Measurements from ENCODE around the gene ADRM1. TPM values are rescaled to one million over a fixed set of nuclear protein-coding genes. Genes with fewer than 3 reads are reported as not detected.

ADRM1 gene
- total RNA-seq, 1 experiment from 2014 or later, result 53.5 TPM

DNA sequence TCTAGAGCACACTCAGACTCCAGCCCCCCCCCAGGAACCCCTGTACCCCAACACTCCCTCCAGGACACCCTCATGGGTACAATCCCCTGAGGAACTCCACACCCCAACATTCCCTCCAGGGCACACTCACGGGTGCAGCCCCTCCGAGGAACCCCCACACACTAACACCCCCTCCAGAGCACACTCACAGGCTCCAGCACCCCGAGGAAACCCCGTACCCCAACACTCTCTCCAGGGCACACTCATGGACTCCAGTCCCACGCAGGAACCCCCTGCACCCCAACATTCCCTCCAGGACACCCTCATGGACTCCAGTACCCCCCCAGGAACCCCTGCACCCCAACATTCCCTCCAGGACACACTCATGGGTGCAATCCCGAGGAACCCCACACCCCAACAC is 32.7 kb downstream of the ADRM1 start:
- Histone ChIP-seq H3K27me3 (ENCODE audit: low read length) (no peaks in the 10 kb centered on the region), H3K4me3 (ENCODE audit: low read length) (no peak overlapping the region), H3K27ac (ENCODE audit: low read length) (no peak overlapping the region), H3K9me2 (replicated peaks; ENCODE audit: insufficient read depth, low read length) (no peaks in the 10 kb centered on the region), H3K4me1 (ENCODE audit: low read length) (peaks cover 23% of the 10 kb centered on the region), H4K20me1 (ENCODE audit: insufficient read depth, low read depth, low read length) (peaks cover 5% of the 10 kb centered on the region; the same call in 1 of the 2 replicates), H3K9ac (ENCODE audit: low read length) (no peak overlapping the region), H3K36me3 (ENCODE audit: insufficient read depth, low read length) (no peaks in the 10 kb centered on the region), H3K4me2 (ENCODE audit: low read depth, low read length, poor library complexity, severe bottlenecking) (no peak overlapping the region), H3K9me3 (ENCODE audit: low read length) (no peaks in the 10 kb centered on the region), H2AFZ (ENCODE audit: low read length) (no peak overlapping the region), H3K79me2 (ENCODE audit: low read length) (no peaks in the 10 kb centered on the region)
- no peak for DNase-seq

DNA sequence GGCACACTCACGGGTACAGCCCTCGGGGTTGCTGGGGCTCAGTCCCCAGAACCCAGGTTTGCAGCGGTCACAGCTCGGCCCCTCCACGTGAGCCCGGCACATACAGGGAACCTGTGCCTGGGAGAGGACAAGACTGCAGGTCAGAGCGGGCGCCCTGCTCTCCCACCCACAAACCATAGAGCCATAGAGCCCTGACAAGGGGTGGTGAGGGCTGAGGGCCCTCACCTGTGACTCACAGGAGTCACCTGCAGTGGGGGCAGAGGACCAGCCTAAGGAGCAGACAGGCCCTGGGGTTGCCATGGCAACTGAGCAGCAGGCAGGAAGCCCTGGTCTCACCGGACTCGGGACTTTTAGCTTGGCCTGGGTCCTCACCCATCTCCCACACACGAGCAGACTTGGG is 33.5 kb downstream of the ADRM1 start:
- Histone ChIP-seq H3K9ac (ENCODE audit: low read length) (no peak overlapping the region), H3K4me3 (ENCODE audit: low read length) (no peak overlapping the region), H3K27me3 (ENCODE audit: low read length) (no peaks in the 10 kb centered on the region)

DNA sequence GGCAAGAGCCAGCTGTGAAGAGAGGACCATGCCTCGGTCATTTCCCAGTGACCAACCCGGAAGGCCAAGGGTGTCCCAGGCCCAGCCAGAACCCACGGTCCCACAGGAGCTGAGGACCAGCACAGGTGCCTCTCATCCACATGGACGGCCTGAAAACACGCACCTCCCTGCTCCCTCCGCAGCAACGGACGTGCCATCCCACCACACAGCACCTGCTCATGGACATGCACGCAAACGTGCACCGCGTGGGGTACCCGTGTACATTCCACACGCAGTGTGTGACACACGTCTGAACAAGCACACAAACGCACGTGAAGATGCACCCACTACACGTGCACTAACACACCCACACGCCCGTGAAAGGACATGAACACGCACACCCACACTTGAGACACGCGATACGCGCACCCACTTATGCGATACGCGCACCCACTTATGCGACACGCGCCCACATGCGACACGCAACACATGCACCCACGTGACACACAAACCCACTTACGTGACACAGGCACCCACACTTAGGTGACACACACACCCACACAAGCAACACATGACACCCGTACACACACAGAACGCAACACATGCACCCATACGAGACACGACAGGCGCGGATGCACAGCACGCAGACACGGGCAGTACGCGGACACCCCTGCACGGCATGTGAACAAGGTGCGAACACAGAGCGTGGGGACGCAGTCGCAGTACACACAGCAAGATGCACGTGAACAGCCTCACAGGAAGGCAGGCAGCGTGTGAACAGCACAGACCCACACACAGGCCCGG is 34.2 kb downstream of the ADRM1 start:
- peaks cover 5% of the 10 kb centered on the region; the same call in 1 of the 2 replicates for H4K20me1 ChIP-seq (ENCODE audit: insufficient read depth, low read depth, low read length)
- H3K4me3 ChIP-seq (ENCODE audit: low read length), result no peak overlapping the region

More for the DNA sequence above, 33.5 kb downstream of the ADRM1 start:
- Histone ChIP-seq H3K27ac (ENCODE audit: low read length) (no peak overlapping the region), H3K36me3 (ENCODE audit: insufficient read depth, low read length) (no peaks in the 10 kb centered on the region), H3K4me2 (ENCODE audit: low read depth, low read length, poor library complexity, severe bottlenecking) (no peak overlapping the region), H3K79me2 (ENCODE audit: low read length) (no peaks in the 10 kb centered on the region), H4K20me1 (ENCODE audit: insufficient read depth, low read depth, low read length) (peaks cover 5% of the 10 kb centered on the region; the same call in 1 of the 2 replicates), H3K9me2 (replicated peaks; ENCODE audit: insufficient read depth, low read length) (no peaks in the 10 kb centered on the region), H3K4me1 (ENCODE audit: low read length) (peaks cover 23% of the 10 kb centered on the region), H3K9me3 (ENCODE audit: low read length) (no peaks in the 10 kb centered on the region), H2AFZ (ENCODE audit: low read length) (no peak overlapping the region)
- no peak for DNase-seq

DNA sequence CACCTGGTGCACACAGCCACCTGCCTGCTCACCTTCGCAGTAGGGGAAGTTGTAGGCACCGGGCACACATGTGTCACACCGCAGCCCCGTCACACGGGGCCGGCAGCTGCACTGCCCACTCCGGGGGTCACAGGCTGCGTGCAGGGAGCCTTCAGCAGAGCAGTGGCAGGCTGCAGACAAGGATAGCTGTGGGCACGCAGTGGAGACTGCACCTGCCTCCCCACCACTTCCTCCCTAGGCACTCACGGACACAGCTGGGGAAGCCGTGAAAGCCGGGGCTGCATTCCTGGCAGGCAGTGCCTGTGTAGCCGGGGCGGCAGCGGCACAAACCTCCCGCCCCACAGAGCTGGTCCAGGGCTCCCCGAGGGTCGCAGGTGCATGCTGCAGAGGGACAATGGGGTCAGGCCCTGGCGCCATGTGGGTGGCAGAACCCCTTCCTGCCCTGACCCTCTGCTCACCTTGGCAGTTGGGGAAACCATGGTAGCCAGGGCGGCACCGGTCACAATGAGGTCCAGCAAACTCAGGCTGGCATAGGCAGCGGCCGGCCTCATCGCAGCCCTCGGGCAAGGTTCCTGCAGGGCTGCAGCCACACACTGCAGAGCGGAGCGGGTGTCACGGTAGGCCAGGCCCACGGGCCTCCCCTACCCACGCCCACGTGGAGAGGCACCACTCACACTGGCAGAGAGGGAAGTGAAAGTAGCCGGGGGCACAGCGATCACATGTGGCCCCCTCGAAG is 34.9 kb downstream of the ADRM1 start:
- no peaks in the 10 kb centered on the region for H3K9me3 ChIP-seq (ENCODE audit: low read length)
- no peaks in the 10 kb centered on the region for H3K9me2 ChIP-seq (replicated peaks; ENCODE audit: insufficient read depth, low read length)
- H3K79me2 ChIP-seq (ENCODE audit: low read length), result no peaks in the 10 kb centered on the region
- no peaks in the 10 kb centered on the region for H3K36me3 ChIP-seq (ENCODE audit: insufficient read depth, low read length)
- no peak overlapping the region for H3K4me2 ChIP-seq (ENCODE audit: low read depth, low read length, poor library complexity, severe bottlenecking)
- peaks cover 23% of the 10 kb centered on the region for H3K4me1 ChIP-seq (ENCODE audit: low read length)
- H3K4me3 ChIP-seq (ENCODE audit: low read length), result no peak overlapping the region
- H2AFZ ChIP-seq (ENCODE audit: low read length), result no peak overlapping the region
- H3K27ac ChIP-seq (ENCODE audit: low read length), result no peak overlapping the region
- DNase-seq, result peak; percentile 54
- H3K9ac ChIP-seq (ENCODE audit: low read length), result no peak overlapping the region
- H4K20me1 ChIP-seq (ENCODE audit: insufficient read depth, low read depth, low read length), result peaks cover 5% of the 10 kb centered on the region; the same call in 1 of the 2 replicates
- H3K27me3 ChIP-seq (ENCODE audit: low read length), result no peaks in the 10 kb centered on the region

More for the DNA sequence above, 34.2 kb downstream of the ADRM1 start:
- no peaks in the 10 kb centered on the region for H3K79me2 ChIP-seq (ENCODE audit: low read length)
- H2AFZ ChIP-seq (ENCODE audit: low read length), result no peak overlapping the region
- H3K9me3 ChIP-seq (ENCODE audit: low read length), result no peaks in the 10 kb centered on the region
- H3K27me3 ChIP-seq (ENCODE audit: low read length), result no peaks in the 10 kb centered on the region
- H3K27ac ChIP-seq (ENCODE audit: low read length), result no peak overlapping the region
- H3K9me2 ChIP-seq (replicated peaks; ENCODE audit: insufficient read depth, low read length), result no peaks in the 10 kb centered on the region
- no peak overlapping the region for H3K9ac ChIP-seq (ENCODE audit: low read length)
- peaks cover 23% of the 10 kb centered on the region for H3K4me1 ChIP-seq (ENCODE audit: low read length)
- no peak overlapping the region for H3K4me2 ChIP-seq (ENCODE audit: low read depth, low read length, poor library complexity, severe bottlenecking)
- no peaks in the 10 kb centered on the region for H3K36me3 ChIP-seq (ENCODE audit: insufficient read depth, low read length)
- no peak for DNase-seq

DNA sequence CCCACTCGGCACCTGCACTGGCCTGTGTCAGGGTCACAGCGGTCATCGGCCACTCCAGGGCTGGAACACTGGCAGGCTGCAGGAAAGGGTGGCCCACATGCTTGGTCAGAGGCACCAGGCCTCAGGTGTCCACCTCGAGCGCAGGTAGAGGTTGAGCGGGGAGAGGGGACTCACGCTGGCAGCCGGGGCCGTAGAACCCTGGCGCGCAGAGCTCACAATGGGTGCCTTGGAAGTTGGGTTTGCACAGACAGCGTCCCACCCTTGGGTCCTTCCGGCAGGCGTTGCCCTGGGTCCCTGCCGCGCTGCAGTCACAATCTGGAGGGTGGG is 35.5 kb downstream of the ADRM1 start:
- H3K9ac ChIP-seq (ENCODE audit: low read length), result no peak overlapping the region
- DNase-seq, result no peak
- H3K9me2 ChIP-seq (replicated peaks; ENCODE audit: insufficient read depth, low read length), result no peaks in the 10 kb centered on the region
- H3K27me3 ChIP-seq (ENCODE audit: low read length), result no peaks in the 10 kb centered on the region
- no peaks in the 10 kb centered on the region for H3K79me2 ChIP-seq (ENCODE audit: low read length)
- H2AFZ ChIP-seq (ENCODE audit: low read length), result no peak overlapping the region
- H3K9me3 ChIP-seq (ENCODE audit: low read length), result no peaks in the 10 kb centered on the region
- peaks cover 5% of the 10 kb centered on the region; the same call in 1 of the 2 replicates for H4K20me1 ChIP-seq (ENCODE audit: insufficient read depth, low read depth, low read length)
- peaks cover 23% of the 10 kb centered on the region for H3K4me1 ChIP-seq (ENCODE audit: low read length)
- H3K4me2 ChIP-seq (ENCODE audit: low read depth, low read length, poor library complexity, severe bottlenecking), result no peak overlapping the region
- no peaks in the 10 kb centered on the region for H3K36me3 ChIP-seq (ENCODE audit: insufficient read depth, low read length)
- no peak overlapping the region for H3K4me3 ChIP-seq (ENCODE audit: low read length)
- H3K27ac ChIP-seq (ENCODE audit: low read length), result no peak overlapping the region

DNA sequence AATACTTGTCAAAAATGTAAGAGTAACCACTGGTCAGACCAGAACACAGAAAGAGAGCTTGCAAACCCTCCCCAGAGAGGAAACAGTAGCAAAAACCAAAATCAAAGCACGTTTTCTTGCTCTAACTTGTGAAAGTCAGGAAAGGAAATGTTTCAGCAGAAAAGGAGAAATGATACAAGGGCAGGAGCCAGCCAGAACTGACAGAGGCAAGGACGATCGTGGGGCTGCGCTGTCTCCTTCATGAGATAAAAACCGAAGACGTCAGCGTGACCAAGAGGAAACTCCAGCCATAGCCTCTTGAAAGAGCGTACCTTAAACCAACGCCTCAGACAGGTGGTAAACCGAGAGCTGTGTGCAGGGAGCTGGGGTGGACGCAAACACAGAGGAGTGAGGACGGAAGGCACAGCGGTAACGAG is 36.9 kb downstream of the ADRM1 start:
- H3K9me3 ChIP-seq (ENCODE audit: low read length), result no peaks in the 10 kb centered on the region
- peak overlapping the region; percentile 7; the same call in 1 of the 2 replicates for H3K4me3 ChIP-seq (ENCODE audit: low read length)
- peak overlapping the region; percentile 10; the same call in 1 of the 2 replicates for H2AFZ ChIP-seq (ENCODE audit: low read length)
- peak overlapping the region; percentile 31 for H3K4me2 ChIP-seq (ENCODE audit: low read depth, low read length, poor library complexity, severe bottlenecking)
- DNase-seq, result peak; percentile 51
- no peaks in the 10 kb centered on the region for H3K9me2 ChIP-seq (replicated peaks; ENCODE audit: insufficient read depth, low read length)
- H3K9ac ChIP-seq (ENCODE audit: low read length), result peak overlapping the region; percentile 4; the same call in 1 of the 2 replicates
- peaks cover 23% of the 10 kb centered on the region for H3K4me1 ChIP-seq (ENCODE audit: low read length)
- no peaks in the 10 kb centered on the region for H3K27me3 ChIP-seq (ENCODE audit: low read length)
- H4K20me1 ChIP-seq (ENCODE audit: insufficient read depth, low read depth, low read length), result peaks cover 5% of the 10 kb centered on the region; the same call in 1 of the 2 replicates
- no peaks in the 10 kb centered on the region for H3K36me3 ChIP-seq (ENCODE audit: insufficient read depth, low read length)
- no peak overlapping the region for H3K27ac ChIP-seq (ENCODE audit: low read length)
- H3K79me2 ChIP-seq (ENCODE audit: low read length), result no peaks in the 10 kb centered on the region

DNA sequence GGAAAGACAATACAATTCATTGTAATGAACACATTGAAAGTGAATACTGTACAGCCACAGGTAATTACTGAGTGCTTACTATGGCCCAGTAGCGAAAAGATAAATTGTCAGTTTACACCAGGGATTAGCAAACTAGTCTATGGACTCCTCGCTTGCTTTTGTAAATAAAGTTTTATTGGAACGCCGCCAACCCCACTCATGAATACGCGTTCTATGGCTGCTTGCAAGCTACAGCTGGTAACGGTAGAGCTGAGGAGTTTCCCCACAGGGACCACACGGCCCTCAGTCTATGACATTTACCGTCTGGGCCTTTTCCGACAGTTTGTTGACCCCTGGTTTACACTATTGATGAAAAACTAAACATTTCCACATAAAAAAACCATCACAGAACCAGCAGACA is 40.1 kb downstream of the ADRM1 start:
- H3K9me3 ChIP-seq (ENCODE audit: low read length), result no peaks in the 10 kb centered on the region
- H3K4me1 ChIP-seq (ENCODE audit: low read length), result peaks cover 18% of the 10 kb centered on the region
- H3K9ac ChIP-seq (ENCODE audit: low read length), result no peak overlapping the region
- no peak for DNase-seq
- H2AFZ ChIP-seq (ENCODE audit: low read length), result no peak overlapping the region
- H3K4me3 ChIP-seq (ENCODE audit: low read length), result no peak overlapping the region
- no peaks in the 10 kb centered on the region for H3K79me2 ChIP-seq (ENCODE audit: low read length)
- no peak overlapping the region for H3K27ac ChIP-seq (ENCODE audit: low read length)
- H3K4me2 ChIP-seq (ENCODE audit: low read depth, low read length, poor library complexity, severe bottlenecking), result no peak overlapping the region
- no peaks in the 10 kb centered on the region for H3K36me3 ChIP-seq (ENCODE audit: insufficient read depth, low read length)
- no peaks in the 10 kb centered on the region for H3K9me2 ChIP-seq (replicated peaks; ENCODE audit: insufficient read depth, low read length)
- no peaks in the 10 kb centered on the region for H4K20me1 ChIP-seq (ENCODE audit: insufficient read depth, low read depth, low read length)
- H3K27me3 ChIP-seq (ENCODE audit: low read length), result no peaks in the 10 kb centered on the region

DNA sequence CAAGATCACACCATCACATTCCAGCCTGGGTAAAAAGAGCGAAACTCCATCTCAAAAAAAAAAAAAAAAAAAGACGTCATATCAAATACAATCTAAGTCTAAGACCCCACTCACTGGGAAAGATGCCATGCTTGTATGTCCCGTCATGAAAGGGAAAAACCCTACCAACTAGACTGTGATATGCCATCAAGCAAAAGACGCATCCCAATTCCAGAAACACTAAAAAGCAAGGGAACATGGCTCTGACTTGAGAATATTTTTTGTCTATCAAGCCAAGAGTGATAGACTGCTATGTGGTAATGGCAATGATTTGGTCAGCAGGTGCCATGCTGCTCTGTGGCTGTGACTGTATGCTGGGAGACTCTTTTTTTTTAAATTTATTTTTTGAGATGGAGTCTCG is 41.3 kb downstream of the ADRM1 start:
- Histone ChIP-seq H3K36me3 (ENCODE audit: insufficient read depth, low read length) (no peaks in the 10 kb centered on the region), H3K4me1 (ENCODE audit: low read length) (peaks cover 10% of the 10 kb centered on the region), H3K4me3 (ENCODE audit: low read length) (no peak overlapping the region), H3K79me2 (ENCODE audit: low read length) (no peaks in the 10 kb centered on the region), H3K9ac (ENCODE audit: low read length) (no peak overlapping the region), H4K20me1 (ENCODE audit: insufficient read depth, low read depth, low read length) (no peaks in the 10 kb centered on the region), H3K4me2 (ENCODE audit: low read depth, low read length, poor library complexity, severe bottlenecking) (no peak overlapping the region), H3K27ac (ENCODE audit: low read length) (no peak overlapping the region), H3K9me3 (ENCODE audit: low read length) (no peaks in the 10 kb centered on the region), H3K27me3 (ENCODE audit: low read length) (no peaks in the 10 kb centered on the region), H3K9me2 (replicated peaks; ENCODE audit: insufficient read depth, low read length) (no peaks in the 10 kb centered on the region), H2AFZ (ENCODE audit: low read length) (no peak overlapping the region)
- DNase-seq, result no peak
